Smooth muscle cell (in vitro differentiated cells): ENCODE data around the gene XBP1. TPM values are rescaled to one million over a fixed set of nuclear protein-coding genes. Genes with fewer than 3 reads are reported as not detected.

Experiments used
- DNase-seq: peaks from one replicate; lab custom pipeline; 2025; ENCODE audit not compliant: unreplicated experiment; lab: John Stamatoyannopoulos, UW
- H2AFZ ChIP-seq: fragments of 200-600 bp; sonication (generic); 2 replicates; pipeline ENCODE4 v1.6.0; 2016; ENCODE audit warnings: antibody characterized with exemption, low read depth, mild to moderate bottlenecking
- H3F3A ChIP-seq: fragments of 200-600 bp; sonication (generic); 2 replicates; pipeline ENCODE4 v1.6.0; 2017; ENCODE audit warnings: antibody characterized with exemption, low read depth
- H3K27ac ChIP-seq: fragments of 200-600 bp; sonication (generic); 2 replicates; pipeline ENCODE4 v1.5.1; 2016; ENCODE audit warnings: low read depth, mild to moderate bottlenecking
- H3K27me3 ChIP-seq: fragments of 200-600 bp; sonication (generic); 2 replicates; pipeline ENCODE4 v1.6.1; 2016; ENCODE audit warnings: low read depth, mild to moderate bottlenecking
- H3K36me3 ChIP-seq: fragments of 200-600 bp; sonication (generic); 2 replicates; pipeline ENCODE4 v1.5.1; 2016; ENCODE audit warnings: low read depth
- H3K4me1 ChIP-seq: fragments of 200-600 bp; sonication (generic); 2 replicates; pipeline ENCODE4 v1.5.1; 2016; ENCODE audit warnings: low read depth
- H3K4me2 ChIP-seq: fragments of 200-600 bp; sonication (generic); 2 replicates; pipeline ENCODE4 v1.6.0; 2016; ENCODE audit warnings: mild to moderate bottlenecking
- H3K4me3 ChIP-seq: fragments of 200-600 bp; sonication (generic); 2 replicates; pipeline ENCODE4 v1.5.1; 2016; ENCODE audit warnings: mild to moderate bottlenecking
- H3K79me2 ChIP-seq: fragments of 200-600 bp; sonication (generic); 2 replicates; pipeline ENCODE4 v1.6.0; 2016; ENCODE audit warnings: low read depth, mild to moderate bottlenecking
- H3K9ac ChIP-seq: fragments of 200-600 bp; sonication (generic); 2 replicates; pipeline ENCODE4 v1.6.0; 2016; ENCODE audit warnings: low read depth
- H3K9me3 ChIP-seq: fragments of 200-600 bp; sonication (generic); replicated peaks from 2 replicates; pipeline ENCODE4 v1.5.1; 2016; ENCODE audit warnings: low read depth
- H4K20me1 ChIP-seq: fragments of 200-600 bp; sonication (generic); 2 replicates; pipeline ENCODE4 v1.6.0; 2016; ENCODE audit warnings: low read depth
- WGBS: methylation state at CpG from one replicate; pipeline ENCODE4 v1.1.7; 2016; ENCODE audit warnings: low lambda C conversion rate; 5-methylcytosine and 5-hydroxymethylcytosine counted together
- polyA plus RNA-seq: library from polyadenylated mRNA; unstranded; fragments of >200 nt; fragmentation: Nextera tagmentation; extraction: Ambion mirVana; gene quantifications from 2 replicates; pipeline ENCODE4 v1.2.1, GENCODE V29; 2016
- total RNA-seq: library from RNA; depleted of rRNA; stranded (reverse); fragments of >200 nt; gene quantifications from 2 replicates; pipeline ENCODE4 v1.2.3, GENCODE V29; 2014
- TF ChIP-seq, protein P1 (sequence below): fragments of 200-600 bp; sonication (generic); IDR thresholded peaks from 2 replicates; pipeline ENCODE4 v1.5.1; 2017; ENCODE audit warnings: borderline replicate concordance, mild to moderate bottlenecking, antibody characterized with exemption; ENCODE audit not compliant: insufficient read depth, poor library complexity, severe bottlenecking

XBP1 gene
- total and polyA plus RNA-seq, 2 experiments from 2014 or later = 375 to 381 TPM

DNA sequence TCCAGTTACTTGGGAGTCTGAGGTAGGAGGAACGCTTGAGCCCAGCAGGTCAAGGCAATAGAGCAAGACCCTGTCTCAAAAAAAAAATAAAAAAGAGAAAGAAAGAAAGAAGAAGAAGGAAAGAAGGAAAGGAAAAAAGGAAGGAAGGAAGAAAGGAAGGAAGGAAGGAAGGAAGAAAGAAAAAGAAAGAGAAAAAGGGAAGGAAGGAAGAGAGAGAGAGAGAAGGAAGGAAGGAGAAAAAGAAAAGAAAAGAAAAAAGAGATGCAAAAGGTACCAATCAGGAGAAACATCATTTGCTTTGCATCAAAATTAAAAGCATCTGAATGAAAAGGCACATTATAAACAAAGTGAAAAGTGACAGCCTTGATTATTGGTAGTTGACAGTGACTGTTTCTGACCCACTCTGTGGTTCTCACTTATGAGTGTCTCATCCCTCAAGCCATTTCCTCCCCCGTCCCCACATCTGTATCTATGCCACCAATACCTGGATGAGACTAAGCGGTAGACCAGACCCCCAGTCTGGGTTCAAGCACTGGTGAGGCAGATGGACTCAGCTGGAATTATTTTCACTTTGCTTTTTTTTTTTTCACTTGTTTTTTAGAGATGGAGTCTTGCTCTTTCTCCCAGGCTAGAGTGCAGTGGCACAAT is 33.0 kb upstream of the XBP1 start:
- H3K27me3 ChIP-seq = no peaks in the 10 kb centered on the region
- no peak overlapping the region for H3K9ac ChIP-seq
- H3K4me3 ChIP-seq = no peak overlapping the region
- TF ChIP-seq, protein P1, sequence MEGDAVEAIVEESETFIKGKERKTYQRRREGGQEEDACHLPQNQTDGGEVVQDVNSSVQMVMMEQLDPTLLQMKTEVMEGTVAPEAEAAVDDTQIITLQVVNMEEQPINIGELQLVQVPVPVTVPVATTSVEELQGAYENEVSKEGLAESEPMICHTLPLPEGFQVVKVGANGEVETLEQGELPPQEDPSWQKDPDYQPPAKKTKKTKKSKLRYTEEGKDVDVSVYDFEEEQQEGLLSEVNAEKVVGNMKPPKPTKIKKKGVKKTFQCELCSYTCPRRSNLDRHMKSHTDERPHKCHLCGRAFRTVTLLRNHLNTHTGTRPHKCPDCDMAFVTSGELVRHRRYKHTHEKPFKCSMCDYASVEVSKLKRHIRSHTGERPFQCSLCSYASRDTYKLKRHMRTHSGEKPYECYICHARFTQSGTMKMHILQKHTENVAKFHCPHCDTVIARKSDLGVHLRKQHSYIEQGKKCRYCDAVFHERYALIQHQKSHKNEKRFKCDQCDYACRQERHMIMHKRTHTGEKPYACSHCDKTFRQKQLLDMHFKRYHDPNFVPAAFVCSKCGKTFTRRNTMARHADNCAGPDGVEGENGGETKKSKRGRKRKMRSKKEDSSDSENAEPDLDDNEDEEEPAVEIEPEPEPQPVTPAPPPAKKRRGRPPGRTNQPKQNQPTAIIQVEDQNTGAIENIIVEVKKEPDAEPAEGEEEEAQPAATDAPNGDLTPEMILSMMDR = no peak
- no peak overlapping the region for H3K4me2 ChIP-seq
- no peak overlapping the region for H2AFZ ChIP-seq
- H3K36me3 ChIP-seq = no peaks in the 10 kb centered on the region
- no peaks in the 10 kb centered on the region for H3K79me2 ChIP-seq
- H3K9me3 ChIP-seq = no peaks in the 10 kb centered on the region
- 96% methylated on average over 3 of the region's 3 CpGs for WGBS
- H4K20me1 ChIP-seq = peaks cover 8% of the 10 kb centered on the region
- no peaks in the 10 kb centered on the region for H3K4me1 ChIP-seq
- no peaks in the 10 kb centered on the region for H3F3A ChIP-seq
- H3K27ac ChIP-seq = no peak overlapping the region
- no peak for DNase-seq

DNA sequence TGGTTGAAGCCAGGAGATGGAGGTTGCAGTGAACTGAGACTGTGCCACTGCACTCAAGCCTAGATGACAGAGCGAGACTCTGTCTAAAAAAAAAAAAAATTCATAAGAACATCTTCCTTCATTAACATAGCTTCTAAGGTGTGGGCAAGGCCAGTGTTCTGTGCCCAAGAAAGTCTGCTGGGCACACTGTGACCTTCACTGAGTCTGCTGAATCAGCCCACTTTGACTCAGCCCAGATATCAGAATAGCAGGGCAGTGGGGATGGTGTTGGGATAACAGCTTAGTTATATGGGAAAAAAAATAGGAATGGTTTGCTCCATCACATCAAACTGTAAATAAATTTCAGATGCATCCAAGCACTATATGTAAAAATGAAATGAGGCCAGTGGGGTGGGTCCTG is 32.4 kb upstream of the XBP1 start:
- Histone ChIP-seq H3K36me3 (no peaks in the 10 kb centered on the region), H3K9ac (no peak overlapping the region), H3F3A (no peaks in the 10 kb centered on the region), H4K20me1 (peaks cover 8% of the 10 kb centered on the region), H3K4me2 (no peak overlapping the region), H2AFZ (no peak overlapping the region), H3K9me3 (no peaks in the 10 kb centered on the region), H3K4me3 (no peak overlapping the region), H3K27me3 (no peaks in the 10 kb centered on the region), H3K4me1 (no peaks in the 10 kb centered on the region), H3K27ac (no peak overlapping the region), H3K79me2 (no peaks in the 10 kb centered on the region)
- TF ChIP-seq, protein P1 = no peak
- DNase-seq = no peak
- WGBS = 100% methylated on average over 1 of the region's 1 CpG

DNA sequence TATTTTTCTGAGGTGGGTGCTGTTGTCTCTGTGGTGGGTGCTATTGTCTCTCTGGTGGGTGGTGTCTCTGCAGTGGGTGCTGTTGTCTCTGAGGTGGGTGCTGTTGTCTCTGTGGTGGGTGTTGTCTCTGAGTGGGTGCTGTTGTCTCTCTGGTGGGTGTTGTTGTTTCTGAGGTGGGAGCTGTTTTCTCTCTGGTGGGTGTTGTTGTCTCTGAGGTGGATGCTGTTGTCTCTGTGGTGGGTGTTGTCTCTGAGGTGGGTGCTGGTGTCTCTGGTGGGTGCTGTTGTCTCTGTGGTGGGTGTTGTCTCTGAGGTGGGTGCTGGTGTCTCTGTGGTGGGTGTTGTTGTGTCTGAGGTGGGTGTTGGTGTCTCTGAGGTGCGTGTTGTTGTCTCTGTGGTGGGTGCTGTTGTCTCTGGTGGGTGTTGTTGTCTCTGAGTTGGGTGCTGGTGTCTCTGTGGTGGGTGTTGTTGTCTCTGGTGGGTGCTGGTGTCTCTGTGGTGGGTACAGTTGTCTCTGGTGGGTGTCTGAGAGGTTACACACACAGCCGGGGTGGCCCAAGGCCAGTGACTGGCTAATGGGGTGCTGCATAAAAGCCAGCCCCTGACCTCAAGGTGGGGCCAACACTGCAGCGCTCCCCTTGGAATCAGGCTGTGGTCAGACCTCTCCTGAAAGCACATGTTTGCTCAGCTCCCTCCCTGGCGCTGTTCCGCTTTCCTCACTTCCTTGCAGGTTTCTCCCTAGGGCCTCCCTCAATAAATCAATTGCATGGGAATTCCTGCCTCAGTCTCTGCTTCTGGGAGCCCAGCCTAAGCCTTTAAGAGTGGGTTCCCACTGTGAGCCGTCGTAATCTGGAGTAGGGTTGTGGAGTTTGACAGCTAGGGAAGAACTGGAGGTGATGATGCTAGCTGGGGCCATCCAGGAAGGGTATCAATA is 31.0 kb upstream of the XBP1 start:
- DNase-seq = no peak
- H3K9ac ChIP-seq = no peak overlapping the region
- no peaks in the 10 kb centered on the region for H3K4me1 ChIP-seq
- 86% methylated on average over 7 of the region's 7 CpGs for WGBS
- H3K36me3 ChIP-seq = no peaks in the 10 kb centered on the region
- no peak overlapping the region for H3K27ac ChIP-seq
- no peak overlapping the region for H2AFZ ChIP-seq
- no peaks in the 10 kb centered on the region for H3K9me3 ChIP-seq
- TF ChIP-seq, protein P1 = no peak
- H4K20me1 ChIP-seq = peaks cover 8% of the 10 kb centered on the region
- H3F3A ChIP-seq = no peaks in the 10 kb centered on the region
- no peak overlapping the region for H3K4me3 ChIP-seq
- H3K27me3 ChIP-seq = no peaks in the 10 kb centered on the region
- H3K79me2 ChIP-seq = no peaks in the 10 kb centered on the region
- H3K4me2 ChIP-seq = no peak overlapping the region
